Motor neuron (in vitro differentiated cells): Measurements from ENCODE around the gene GRIK4. TPM values are rescaled to one million over a fixed set of nuclear protein-coding genes. Genes with fewer than 3 reads are reported as not detected.
A peak's percentile ranks its signal among the peaks of the same experiment; 100 is the strongest.

Source experiments
- ATAC-seq, 8 experiments: fragments of 200-7000 bp; cut with Tn5 transposase; replicated peaks in 6 of 8; 2 replicates each; pipeline ENCODE4 v1.8.0; 2021; ENCODE audit warnings: mild to moderate bottlenecking in 8 of 8, moderate library complexity in 8 of 8
- H3K27ac ChIP-seq, 2 donors: fragments of 250-450 bp; sonication (Bioruptor Pico); 2 replicates each; pipeline ENCODE4 v1.9.0; 2021; ENCODE audit warnings: antibody characterized with exemption in 2 of 2, mild to moderate bottlenecking in 2 of 2, moderate library complexity in 1 of 2
- H3K4me1 ChIP-seq, 2 donors: fragments of 250-450 bp; sonication (Bioruptor Pico); replicated peaks in 1 of 2; 2 replicates each; pipeline ENCODE4 v1.6.1; 2021; ENCODE audit warnings: antibody characterized with exemption in 2 of 2, mild to moderate bottlenecking in 2 of 2, moderate library complexity in 1 of 2
- H3K4me3 ChIP-seq, 5 donors: fragments of 250-450 bp; sonication (Bioruptor Pico); 2 replicates each; pipeline ENCODE4 v1.9.0; 2021; ENCODE audit warnings: antibody characterized with exemption in 5 of 5, mild to moderate bottlenecking in 5 of 5, moderate library complexity in 4 of 5
- WGBS, 10 experiments: fragments of 450-650 bp; shearing (Covaris generic); methylation state at CpG; one replicate each; pipeline ENCODE4 v1.0.0; 2022; 5-methylcytosine and 5-hydroxymethylcytosine counted together
- in situ Hi-C, 9 experiments: fragments of 400-800 bp; cut with MboI; loops; one replicate each; pipeline ENCODE4 v1.15.0; 2021; ENCODE audit warnings: low sequenced_read_pairs in 9 of 9, low pct_unique_long_range_greater_than_20kb in 2 of 9; ENCODE audit not compliant: unreplicated experiment in 9 of 9
- total RNA-seq, 8 experiments: library from RNA; unstranded; fragments of 300-600 nt; gene quantifications; 2 replicates each; pipeline versions ENCODE4 v1.2.3 to v1.2.4, GENCODE V29; 2022

GRIK4 gene
- total RNA-seq, 8 experiments from 2014 or later, result 0.75 to 11.1 (median 1.7) TPM

- Histone ChIP-seq H3K4me3 (no peak overlapping the region), H3K27ac (no peak overlapping the region), H3K4me1 (no peaks in the 10 kb centered on the region)
- WGBS, 10 experiments, result 18 to 100% (median 43%) methylated on average over 1 to 3 of the region's 3 CpGs; no CpG with 5 or more reads in 6 of the 10 experiments
- no peak for ATAC-seq
- in situ Hi-C loops, result no loop called here
These were observed 139.8 kb downstream of the GRIK4 start for GRCh38 chr11:120651396-120651795.

GRCh38 chr11:120651836-120652235 lies 140.3 kb downstream of the GRIK4 start:
- H3K27ac ChIP-seq, result no peak overlapping the region
- no peak overlapping the region for H3K4me3 ChIP-seq
- ATAC-seq, result no peak
- no peaks in the 10 kb centered on the region for H3K4me1 ChIP-seq
- 0 to 80% (median 43%) methylated on average over 1 to 6 of the region's 6 CpGs; no CpG with 5 or more reads in 3 of the 10 experiments for WGBS, 10 experiments
- in situ Hi-C loops, result no loop called here

GRCh38 chr11:120652705-120653335 lies 141.3 kb downstream of the GRIK4 start:
- Histone ChIP-seq H3K4me1 (no peaks in the 10 kb centered on the region), H3K27ac (no peak overlapping the region), H3K4me3 (no peak overlapping the region)
- WGBS, 10 experiments, result 14 to 100% (median 90%) methylated on average over 1 to 2 of the region's 3 CpGs; no CpG with 5 or more reads in 5 of the 10 experiments
- peak in 1 of 8 experiments; percentile 47 for ATAC-seq
- in situ Hi-C loops, result no loop called here

- in situ Hi-C loops, result no loop called here
- Histone ChIP-seq H3K27ac (no peak overlapping the region), H3K4me1 (no peaks in the 10 kb centered on the region), H3K4me3 (no peak overlapping the region)
- no peak for ATAC-seq
- 76 to 100% (median 100%) methylated on average over 1 to 5 of the region's 5 CpGs; no CpG with 5 or more reads in 3 of the 10 experiments for WGBS, 10 experiments
These were observed 144.0 kb downstream of the GRIK4 start for GRCh38 chr11:120655589-120655988.

DNA sequence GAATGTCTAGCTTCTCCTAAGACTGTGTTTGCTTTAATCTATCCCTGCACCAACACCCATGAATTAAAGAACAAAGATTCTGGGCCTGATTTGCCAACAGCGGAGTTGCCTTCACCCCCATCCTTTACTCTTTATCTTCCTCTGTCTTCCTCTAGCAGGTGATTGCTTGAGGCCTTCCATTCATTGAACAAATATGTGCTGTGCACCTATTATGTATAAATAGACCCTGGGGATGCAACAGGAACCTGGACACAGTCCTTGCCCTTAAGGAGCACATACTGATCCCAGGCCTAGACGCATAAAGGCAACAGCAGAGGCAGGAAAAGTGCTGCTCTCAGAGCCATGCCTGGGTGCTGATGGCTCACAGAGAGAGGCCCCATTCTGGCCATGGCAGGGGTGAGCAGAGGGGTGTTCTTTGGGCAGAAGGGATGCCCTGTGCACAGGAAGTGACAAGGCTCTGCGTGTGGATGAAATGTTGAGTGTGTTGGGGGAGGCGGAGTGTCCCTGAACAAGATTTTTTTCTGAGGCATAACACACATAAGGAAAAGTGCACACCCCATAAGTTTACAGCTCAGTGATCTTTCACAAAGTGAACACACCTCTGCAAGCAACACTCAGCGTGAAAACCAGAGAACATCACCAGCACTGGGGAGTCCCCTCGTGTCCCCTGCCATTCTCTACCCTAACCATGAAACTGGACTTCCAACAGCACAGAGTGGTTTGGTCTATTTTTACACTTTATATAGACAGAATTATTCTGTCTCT lies 145.9 kb downstream of the GRIK4 start:
- in situ Hi-C loops, result no loop called here
- no peak for ATAC-seq
- no peak overlapping the region for H3K27ac ChIP-seq
- no peak overlapping the region for H3K4me3 ChIP-seq
- 60 to 94% (median 76%) methylated on average over 1 to 4 of the region's 6 CpGs for WGBS, 10 experiments
- H3K4me1 ChIP-seq, result peaks cover 0 to 11% of the 10 kb centered on the region in 2 donors

GRCh38 chr11:120658071-120658423 lies 146.5 kb downstream of the GRIK4 start:
- ATAC-seq, result peak in 3 of 8 experiments; percentile 43 to 51 (median 46)
- 6 to 100% (median 61%) methylated on average over 1 to 3 of the region's 3 CpGs for WGBS, 10 experiments
- Histone ChIP-seq H3K27ac (no peak overlapping the region), H3K4me3 (no peak overlapping the region), H3K4me1 (peaks cover 0 to 14% of the 10 kb centered on the region in 2 donors)
- in situ Hi-C loops, result no loop called here

- H3K4me1 ChIP-seq, result peaks cover 0 to 14% of the 10 kb centered on the region in 2 donors
- 77 to 92% (median 79%) methylated on average over 1 to 2 of the region's 6 CpGs; no CpG with 5 or more reads in 6 of the 10 experiments for WGBS, 10 experiments
- H3K27ac ChIP-seq, result no peak overlapping the region
- H3K4me3 ChIP-seq, result no peak overlapping the region
- in situ Hi-C loops, result no loop called here
- ATAC-seq, result peak in 1 of 8 experiments; percentile 32
These were observed 147.5 kb downstream of the GRIK4 start for GRCh38 chr11:120659076-120659475.

- peaks cover 0 to 15% of the 10 kb centered on the region in 2 donors for H3K4me1 ChIP-seq
- H3K4me3 ChIP-seq, result no peak overlapping the region
- in situ Hi-C loops, result no loop called here
- H3K27ac ChIP-seq, result no peak overlapping the region
- 0 to 82% (median 54%) methylated on average over 1 to 7 of the region's 17 CpGs; no CpG with 5 or more reads in 5 of the 10 experiments for WGBS, 10 experiments
- ATAC-seq, result peak in 2 of 8 experiments; percentile 38 to 47
These were observed 148.5 kb downstream of the GRIK4 start for GRCh38 chr11:120660024-120660565.

DNA sequence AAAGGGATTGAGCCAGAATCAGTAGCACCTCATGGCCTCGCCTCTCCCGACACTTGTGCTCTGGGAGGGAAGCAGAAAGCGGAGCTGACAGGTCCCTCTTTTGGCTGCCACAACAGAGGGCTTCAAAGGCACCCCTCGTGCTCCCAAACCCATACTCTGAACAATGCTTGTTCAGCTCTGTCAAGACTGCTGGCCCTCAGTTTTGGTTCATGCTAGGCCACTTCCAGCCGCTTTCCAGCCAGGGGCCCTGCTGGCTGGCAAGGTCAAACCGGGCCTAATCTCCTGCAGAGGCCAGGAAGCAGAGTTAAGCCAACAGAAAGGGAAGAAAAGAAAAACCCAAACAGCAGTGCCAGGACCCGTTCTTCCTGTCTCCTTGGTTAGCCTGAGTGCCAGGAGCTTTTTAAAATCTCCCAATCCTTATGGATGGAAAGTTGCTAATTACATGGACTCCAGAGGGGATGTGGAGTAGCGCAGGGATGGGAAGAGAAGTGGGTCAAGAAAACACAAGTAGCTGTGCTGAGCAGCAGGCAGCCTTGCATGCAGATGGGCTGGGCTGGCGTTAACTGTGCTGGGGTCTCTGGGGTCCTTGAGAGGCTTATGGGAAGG lies 150.6 kb downstream of the GRIK4 start:
- Histone ChIP-seq H3K27ac (no peak overlapping the region), H3K4me1 (peaks cover 0 to 22% of the 10 kb centered on the region in 2 donors), H3K4me3 (no peak overlapping the region)
- in situ Hi-C loops, result no loop called here
- ATAC-seq, result no peak
- WGBS, 10 experiments, result 39 to 100% (median 73%) methylated on average over 1 to 7 of the region's 9 CpGs; no CpG with 5 or more reads in 2 of the 10 experiments

DNA sequence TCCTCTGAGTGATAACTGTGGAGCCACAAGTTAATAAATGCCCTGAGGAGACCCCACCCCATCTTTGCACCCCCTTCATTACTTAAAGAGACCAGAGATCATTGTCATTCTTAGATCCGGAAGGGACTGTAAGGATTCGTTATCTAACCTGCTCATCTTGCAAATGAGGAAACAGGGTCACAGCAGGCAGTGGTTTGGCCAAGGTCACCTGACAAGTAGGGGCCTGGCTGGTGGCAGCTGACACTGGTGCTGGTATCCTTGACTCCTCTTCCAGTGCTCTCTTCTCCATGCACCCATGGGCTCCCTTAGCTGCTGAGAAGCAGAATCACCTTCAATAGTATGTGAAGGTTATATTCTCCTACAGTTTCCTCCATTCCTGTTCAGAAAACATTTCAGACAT lies 151.6 kb downstream of the GRIK4 start:
- no peak for ATAC-seq
- WGBS, 10 experiments, result 40 to 90% (median 68%) methylated on average over 1 to 2 of the region's 2 CpGs; no CpG with 5 or more reads in 2 of the 10 experiments
- in situ Hi-C loops, result no loop called here

DNA sequence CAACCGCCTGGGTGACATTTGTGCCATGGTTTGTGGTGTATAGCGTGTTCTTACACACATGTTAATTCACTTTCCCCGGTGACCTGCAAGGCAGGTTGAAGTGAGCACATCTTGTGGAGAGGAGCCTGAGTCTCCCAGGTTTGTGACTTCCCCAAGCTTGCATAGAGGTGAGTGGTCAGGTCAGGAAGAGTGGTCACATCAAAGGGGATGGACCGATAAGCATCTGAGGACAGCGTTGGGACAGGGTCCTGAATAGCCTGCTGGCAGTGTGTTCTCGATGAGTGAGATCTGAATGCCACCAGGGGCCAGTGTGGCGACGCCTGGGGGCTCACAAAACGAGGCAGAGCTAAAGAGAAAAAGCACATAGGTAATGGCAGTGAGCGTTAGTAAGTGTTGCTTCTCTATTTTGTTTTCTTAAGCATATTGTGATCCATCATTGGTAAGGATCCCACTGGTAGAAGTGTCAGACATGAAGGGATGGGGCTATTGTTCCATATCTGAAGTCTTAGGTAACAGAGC lies 154.6 kb downstream of the GRIK4 start:
- no peak overlapping the region for H3K4me3 ChIP-seq
- in situ Hi-C loops, result no loop called here
- H3K4me1 ChIP-seq, result peaks cover 0 to 25% of the 10 kb centered on the region in 2 donors
- 50 to 90% (median 63%) methylated on average over 1 to 7 of the region's 10 CpGs; no CpG with 5 or more reads in 2 of the 10 experiments for WGBS, 10 experiments
- H3K27ac ChIP-seq, result no peak overlapping the region
- ATAC-seq, result peak in 1 of 8 experiments; percentile 24

More for the DNA sequence above, 151.6 kb downstream of the GRIK4 start:
- H3K27ac ChIP-seq, result no peak overlapping the region
- H3K4me1 ChIP-seq, result peaks cover 0 to 25% of the 10 kb centered on the region in 2 donors
- H3K4me3 ChIP-seq, result no peak overlapping the region

DNA sequence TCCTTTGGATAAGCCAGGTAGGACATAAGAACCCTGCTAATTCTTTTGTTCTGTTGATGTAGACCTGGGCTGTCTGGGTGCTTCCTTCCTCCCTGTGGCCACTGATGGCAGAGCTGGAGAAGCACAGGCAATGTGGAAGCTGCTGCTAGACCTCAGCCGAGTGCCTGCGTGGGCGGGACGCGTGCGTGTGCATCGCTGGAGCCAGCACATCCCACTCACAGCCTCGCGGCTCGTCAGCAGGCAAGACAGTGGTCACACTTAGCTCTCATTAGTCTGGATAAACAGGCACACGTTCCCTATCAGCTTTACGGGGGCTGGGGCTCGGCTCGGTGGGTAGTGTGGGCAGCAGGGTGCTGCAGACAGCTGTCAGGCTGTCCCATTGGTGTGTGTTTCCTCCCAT lies 155.7 kb downstream of the GRIK4 start:
- in situ Hi-C loops, result no loop called here
- H3K4me3 ChIP-seq, result no peak overlapping the region
- peak in 6 of 8 experiments; percentile 23 to 94 (median 88) for ATAC-seq

More for the DNA sequence above, 155.7 kb downstream of the GRIK4 start:
- 0 to 76% (median 48%) methylated on average over 1 to 3 of the region's 14 CpGs; no CpG with 5 or more reads in 7 of the 10 experiments for WGBS, 10 experiments
- H3K4me1 ChIP-seq, result peaks cover 0 to 16% of the 10 kb centered on the region in 2 donors
- no peak overlapping the region for H3K27ac ChIP-seq
